Medulla oblongata (tissue), 1 donor: ENCODE results near the gene POGLUT3.

Experiments used
- DNase-seq: peaks from one replicate; pipeline ENCODE4 v3.0.0-alpha.2; 2015; ENCODE audit errors: extremely low spot score

POGLUT3 gene

DNA sequence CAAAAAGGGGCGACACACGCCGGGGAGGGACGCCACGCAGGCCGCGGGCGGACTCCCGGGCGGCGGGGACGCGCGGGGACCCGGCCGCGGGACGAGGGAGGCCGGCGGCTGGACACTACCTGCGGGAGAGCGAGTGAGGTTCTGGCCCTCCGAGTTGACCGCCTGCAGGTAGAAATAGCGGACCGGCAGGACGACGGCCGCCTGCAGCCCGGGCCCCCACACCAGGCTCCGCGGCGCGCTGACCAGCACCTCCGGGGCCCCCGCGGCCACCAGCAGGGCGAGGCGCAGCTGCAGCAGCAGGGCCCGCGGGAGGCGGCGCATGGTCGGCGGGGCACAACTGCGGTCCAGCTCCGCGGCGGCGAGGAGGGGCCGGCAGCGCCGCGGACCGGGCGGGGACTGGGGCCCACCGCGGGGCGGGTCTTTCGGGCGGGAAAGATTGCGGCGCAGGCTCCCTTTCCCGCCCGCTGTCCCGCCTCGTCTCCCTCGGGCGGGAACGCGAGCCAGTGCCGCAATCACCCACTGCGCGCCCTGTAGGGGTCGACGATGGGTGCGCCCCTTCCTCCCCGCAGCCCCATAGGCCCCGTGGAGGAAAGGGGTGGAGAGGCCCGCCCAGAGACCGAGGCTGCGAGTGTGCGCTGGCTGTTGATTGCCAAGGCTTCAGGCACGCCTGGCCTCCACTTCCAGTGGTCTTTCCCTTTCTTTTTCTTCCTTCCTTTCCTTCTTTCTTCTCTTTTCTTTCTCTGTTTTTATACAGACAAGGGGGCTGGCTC lies at the start of gene POGLUT3:
TSS of gene POGLUT3 (minus strand) at position 339 of the 770 bp plus-strand sequence. CDS start at position 321, 18 bp downstream.
- peak; percentile 28 for DNase-seq

DNA sequence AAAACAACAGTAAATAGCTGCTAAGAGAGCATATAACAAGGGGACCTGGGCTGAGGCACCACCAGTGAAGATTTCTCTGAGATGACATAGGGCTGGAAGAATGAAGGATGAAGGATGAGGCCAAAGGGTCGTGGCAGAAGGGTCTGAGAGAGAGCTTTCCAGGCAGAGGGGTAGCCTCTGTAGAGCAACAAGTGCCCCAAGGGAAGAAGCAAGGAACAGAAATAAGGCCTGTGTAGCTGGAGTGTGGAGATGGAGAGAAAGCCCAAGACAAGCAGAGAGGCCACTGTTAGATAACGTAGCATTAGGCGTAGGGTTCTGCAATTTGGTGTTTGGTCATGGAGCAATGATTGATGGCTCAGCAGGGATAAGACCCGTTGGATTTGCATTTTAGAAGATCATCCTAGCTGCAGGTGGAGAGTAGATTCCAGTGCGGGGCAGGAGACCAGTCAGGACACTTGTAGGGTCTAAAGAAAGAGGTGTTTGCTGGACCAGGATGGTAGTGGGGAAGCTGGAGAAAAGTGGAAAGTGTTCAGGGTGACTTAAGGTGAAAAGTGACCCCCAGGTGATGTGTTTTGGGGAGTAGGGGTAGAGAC lies 47.8 kb upstream of the POGLUT3 start:
- DNase-seq: no peak

DNA sequence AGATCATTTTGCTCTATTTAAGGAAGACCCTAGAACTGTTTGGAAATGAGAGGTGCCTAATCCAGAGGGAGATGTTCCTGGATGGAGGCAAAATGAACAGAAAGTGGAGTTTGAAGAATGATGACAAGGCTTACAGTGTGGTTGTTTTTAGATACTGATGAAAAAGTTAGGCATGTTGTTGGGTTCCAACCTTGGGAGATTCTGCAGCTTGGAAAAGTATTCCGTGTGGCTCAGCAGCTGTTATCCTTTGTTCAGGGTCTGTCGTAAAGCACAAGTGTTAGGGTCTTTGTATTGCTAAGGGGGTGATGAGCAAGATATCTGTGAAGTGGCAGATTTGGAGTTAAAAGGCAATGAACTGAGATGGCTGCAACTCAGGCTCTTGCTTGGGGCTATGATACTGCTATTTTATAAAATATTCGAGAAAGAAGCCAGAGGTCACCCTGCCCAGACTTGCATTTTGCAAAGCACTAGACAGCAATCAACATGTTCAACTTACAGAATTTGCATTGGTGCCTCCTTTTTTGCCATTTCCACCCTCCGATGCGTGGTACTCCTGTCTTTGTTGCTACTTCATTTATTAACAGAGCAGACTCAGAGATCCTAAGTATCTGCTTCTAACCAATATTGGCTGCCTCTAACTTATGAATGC lies 45.3 kb upstream of the POGLUT3 start:
- no peak for DNase-seq

DNA sequence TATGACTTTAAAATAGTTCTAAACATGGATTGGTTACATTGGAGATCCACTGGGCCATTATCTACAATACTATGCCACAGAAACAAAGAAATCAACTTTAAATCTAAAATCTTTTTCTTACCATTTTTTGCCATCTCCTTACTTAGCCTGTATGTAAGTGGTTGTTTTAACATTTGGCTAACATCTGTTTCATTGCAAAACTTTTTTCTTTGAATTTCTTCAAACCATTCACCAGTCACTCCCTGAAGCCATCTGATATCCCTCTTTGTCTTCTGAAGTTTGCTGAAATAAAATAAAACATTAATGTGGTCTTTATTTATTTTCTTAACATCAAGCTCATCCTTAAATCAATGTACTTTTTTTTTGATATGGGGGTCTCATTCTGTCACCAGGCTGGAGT lies 43.3 kb upstream of the POGLUT3 start:
- DNase-seq: no peak

DNA sequence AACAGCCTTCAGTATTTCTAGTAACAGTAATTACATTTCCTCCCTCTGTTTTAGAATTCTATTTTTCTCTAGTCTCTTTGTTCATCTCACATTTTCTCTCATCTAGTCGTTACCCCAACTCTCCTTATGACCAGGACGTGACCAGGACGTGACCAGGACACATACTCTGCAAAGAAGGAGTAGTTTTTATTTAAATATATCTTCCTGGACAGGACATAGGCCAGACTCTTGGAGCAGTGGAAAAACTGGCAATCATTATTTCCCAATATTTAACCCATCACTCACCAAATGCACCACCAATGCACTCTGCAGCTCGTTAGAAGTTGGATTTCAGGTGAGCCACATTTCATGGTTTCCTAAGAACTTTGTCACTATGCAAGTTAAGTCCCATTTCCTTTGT lies 40.3 kb upstream of the POGLUT3 start:
- DNase-seq: no peak

GRCh38 chr11:108538022-108538424 lies 39.8 kb upstream of the POGLUT3 start:
- DNase-seq: no peak

GRCh38 chr11:108536783-108537182 lies 38.6 kb upstream of the POGLUT3 start:
- DNase-seq: no peak

- no peak for DNase-seq
Observed at GRCh38 chr11:108535384-108535955, 37.3 kb upstream of the POGLUT3 start.

DNA sequence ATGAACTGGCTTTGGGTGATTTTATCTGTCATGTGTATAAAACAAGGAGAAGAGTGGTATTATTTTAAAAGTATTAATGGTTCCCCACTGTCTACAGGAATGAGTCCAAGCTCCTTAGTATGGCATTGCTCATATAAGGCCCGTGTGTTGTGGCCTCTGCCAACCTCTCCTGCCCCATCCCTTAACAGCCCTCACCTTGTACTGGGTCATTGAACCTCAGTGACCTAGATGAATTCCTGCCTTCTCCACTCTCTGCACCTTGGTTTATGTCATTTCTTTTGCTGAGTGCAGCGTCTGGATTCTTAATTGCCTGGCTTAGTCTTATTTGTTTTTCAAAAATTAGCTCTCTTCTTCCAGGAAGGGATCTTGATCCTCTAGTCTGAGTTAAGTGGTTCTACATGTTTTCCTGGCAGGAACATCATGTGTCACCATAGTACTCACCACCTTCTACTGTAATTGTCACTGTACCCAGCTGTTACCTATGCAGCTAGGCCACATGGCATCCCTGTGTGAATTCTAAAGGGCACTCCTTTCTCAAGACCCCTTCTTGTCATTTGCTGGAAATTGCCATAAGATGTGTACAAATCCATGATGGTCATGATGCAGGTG lies 36.2 kb upstream of the POGLUT3 start:
- no peak for DNase-seq

DNA sequence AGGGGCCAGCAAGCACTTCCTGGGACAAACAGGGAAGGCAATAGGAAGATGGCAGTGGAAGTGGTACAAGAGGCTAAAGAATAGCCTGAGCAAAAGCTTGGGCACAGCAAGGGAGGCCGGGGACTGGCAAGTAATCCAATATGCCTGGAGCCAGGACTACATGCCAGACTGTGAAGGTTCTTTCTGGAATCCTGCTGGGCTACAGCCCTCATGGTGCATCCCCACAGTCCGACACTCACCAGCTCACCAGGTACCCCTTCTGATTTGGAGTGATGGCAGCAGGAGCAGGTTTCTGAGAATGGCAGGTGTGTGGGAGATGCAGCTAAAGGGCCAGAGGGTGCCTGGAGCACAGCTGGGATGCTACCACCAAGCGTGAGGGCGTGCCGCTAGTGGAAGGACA lies 32.2 kb upstream of the POGLUT3 start:
- no peak for DNase-seq

- DNase-seq: no peak
Observed at GRCh38 chr11:108527382-108527781, 29.2 kb upstream of the POGLUT3 start.

DNA sequence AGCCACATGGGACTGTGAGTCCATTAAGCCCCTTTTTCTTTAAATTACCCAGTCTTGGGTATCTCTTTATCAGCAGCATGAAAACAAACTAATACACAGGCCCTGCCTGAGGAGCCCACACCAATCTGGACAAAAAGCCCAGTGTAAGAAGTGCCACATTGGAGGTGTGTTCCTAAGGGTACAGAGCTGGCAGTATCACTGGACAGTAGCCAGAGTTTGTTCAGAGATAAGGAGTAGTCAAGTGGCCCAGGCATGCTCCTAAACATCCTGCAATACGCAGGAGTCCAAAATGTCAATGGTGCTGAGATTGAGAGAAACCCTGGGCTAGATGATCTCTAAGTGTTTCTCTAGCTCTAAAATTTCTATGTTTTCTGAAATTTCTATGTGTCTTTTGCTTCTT lies 27.0 kb upstream of the POGLUT3 start:
- no peak for DNase-seq

DNA sequence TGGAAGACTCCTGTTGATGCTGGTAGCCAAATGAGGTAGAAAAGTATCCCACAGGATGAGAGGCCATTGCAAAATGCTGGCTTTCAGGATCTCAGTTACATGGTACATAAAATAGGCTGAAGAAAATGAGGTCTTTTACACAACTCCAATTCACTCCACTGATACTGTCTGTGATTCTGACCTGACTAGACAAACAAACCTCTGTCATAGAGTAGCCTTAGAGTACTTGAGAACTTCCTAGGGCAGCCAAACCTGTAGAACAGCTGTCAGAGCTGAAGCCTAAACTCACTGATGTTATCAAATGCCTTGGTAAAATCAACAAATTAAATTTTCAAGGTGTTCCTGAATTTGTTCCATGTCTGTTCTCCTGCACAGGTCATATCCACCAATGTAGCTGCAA lies 26.2 kb upstream of the POGLUT3 start:
- DNase-seq: no peak

DNA sequence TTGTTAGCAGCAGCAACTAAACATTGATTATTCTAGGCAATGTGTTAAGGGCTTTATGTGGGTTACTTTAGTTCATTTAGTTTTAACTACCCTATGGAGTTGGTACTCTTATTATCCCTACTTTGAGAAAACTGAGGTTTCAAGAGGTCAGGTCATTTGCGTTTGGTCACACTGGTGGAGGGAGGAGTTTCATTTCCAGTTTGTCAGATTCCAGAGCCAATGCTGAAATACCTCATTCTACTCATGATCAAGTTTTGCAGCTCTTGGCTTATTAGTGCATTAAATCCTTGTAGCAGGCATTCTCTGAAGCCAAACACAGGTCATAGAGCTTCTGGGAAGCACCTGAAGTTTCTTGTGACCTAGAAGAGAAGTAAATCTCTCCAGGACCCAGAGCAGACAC lies 24.1 kb upstream of the POGLUT3 start:
- DNase-seq: no peak

GRCh38 chr11:108518581-108518980 lies 20.4 kb upstream of the POGLUT3 start:
- no peak for DNase-seq

DNA sequence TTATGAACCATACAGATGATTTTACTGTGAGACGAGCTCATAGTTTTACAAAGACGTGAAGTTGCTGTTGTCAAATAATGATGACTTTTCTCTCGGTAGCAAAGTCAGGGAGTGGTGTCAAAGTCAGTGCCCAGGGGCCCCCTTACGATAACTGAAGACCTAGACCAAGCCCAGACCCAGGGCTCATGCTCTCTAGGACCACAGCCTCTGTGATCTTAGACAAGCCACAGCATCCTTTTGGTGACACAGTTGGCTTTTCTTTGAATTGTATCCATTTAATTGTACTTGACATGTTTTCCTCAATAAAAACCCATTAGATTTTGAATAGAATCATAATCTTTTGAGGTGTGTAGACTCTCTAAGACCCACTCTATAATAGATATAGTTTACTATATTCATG lies 17.9 kb upstream of the POGLUT3 start:
- DNase-seq: no peak

- no peak for DNase-seq
Observed at GRCh38 chr11:108512708-108513107, 14.5 kb upstream of the POGLUT3 start.

DNA sequence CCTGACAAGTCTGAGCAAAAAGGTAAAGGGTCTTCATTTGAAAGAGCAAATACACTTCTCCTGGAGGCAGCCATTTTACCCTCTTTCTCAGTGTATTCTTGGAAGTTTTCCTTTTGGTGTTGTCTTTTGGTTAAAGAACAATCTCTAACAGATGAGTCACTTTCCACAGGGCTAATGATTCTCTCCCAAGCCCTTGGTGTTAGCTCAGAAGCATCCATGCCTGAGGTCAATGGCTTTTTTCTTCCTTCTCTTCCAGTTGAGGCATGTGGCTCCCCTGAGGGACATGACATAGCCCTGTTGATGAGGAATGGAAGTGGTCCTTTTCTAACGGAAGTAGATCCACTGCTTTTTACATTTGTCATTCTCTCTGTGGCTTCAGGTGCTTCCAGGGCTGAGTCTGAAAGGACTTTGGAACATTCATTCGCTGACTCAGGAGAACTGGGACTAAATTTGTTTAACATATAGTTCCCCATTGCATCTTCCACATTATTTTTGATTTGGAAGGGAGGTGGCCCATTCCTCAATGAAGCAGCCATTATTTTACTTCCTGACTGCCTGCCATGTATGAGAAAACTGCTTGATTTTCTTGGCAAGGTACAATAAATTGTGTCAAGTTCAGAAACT lies 13.8 kb upstream of the POGLUT3 start:
- DNase-seq: no peak

- DNase-seq: no peak
Observed at GRCh38 chr11:108508653-108509593, 10.7 kb upstream of the POGLUT3 start.

DNA sequence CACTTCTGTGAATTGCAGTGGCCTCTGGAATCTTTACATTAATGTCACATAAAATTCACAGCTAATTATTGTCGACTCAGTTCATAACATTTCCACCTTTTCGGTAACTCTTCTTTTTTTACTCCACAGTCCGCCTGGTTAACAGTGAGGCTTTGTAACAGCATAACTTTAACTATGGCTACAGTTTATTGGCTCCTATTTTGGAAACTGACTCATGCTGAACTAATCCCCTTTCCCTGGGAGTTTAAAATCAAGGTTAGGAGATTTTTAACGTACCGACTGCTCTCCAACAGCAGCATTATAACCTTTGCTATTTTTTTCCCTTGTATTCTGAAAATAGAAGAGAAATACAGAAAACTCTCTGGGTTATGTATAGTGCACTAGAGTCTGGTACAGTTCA lies 3.2 kb upstream of the POGLUT3 start:
- DNase-seq: no peak

DNA sequence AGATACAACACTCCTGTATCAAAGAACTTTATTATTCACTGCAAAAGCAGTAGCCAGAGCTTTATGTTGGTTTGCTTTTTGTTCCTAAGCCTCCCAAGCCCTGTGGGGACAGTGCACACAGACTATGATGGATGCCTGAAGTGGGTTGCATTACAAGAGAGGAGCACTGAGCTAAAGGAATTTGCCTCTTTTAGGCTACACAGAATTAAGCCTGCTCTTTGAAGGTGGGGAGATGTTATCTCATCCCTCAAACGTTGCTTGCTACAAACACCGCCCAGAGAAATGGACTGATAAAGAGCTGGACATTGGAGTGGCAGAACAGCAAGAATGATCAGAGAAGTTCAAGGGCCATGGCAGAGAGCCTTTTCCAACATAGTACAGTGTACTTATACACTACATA lies 2.5 kb upstream of the POGLUT3 start:
- DNase-seq: no peak
